ENCODE results near the gene CFAP61.
A peak's percentile ranks its signal among the peaks of the same experiment; 100 is the strongest.

Gene CFAP61

DNA sequence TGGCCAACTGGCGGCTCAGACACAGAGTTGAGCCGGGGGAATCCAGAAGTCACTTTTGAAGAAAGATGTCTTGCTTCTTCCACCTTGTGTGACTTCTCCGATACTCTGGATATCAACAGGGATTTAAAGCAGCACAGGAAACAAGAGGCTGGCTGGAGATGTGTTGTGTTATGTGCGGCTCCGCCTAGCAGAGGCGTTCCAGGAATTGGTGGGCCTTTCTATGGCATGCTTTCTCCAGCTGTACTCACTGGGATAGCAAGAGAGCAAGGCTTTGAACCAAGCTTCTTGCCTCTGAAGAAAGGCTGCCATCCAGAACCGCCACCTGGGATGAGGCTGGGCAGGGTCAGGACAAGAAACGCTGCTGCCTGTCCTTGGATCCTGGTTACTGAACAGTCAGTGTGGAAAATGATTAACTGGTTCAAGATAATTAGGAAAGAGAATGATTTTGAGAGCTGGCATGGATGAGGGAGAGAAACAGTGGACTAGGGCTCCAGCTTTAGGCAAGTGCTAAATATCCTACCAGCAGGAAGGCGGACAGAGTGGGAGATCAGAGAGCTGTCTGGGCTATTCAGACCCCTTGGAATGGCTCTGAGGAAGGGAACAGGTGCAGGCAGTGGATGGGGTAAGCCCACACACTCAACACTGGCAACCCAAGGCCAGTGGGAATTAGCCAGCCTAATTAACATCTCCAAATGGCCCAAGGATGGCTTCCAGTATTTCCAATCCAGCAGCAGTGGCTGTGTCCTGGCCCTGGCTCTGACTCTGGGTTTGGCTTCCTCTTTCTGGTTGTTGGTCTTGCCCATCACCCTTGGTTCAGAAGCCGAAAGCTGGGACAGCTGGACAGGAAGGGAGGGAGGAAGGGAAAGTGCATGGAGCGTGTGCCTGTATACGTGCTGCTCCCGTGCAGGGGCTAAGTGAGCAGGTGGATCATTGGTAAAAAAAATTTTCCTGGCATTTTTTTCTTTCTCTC lies 347.5 kb downstream of the CFAP61 start:
- Histone ChIP-seq H3K27me3 (ENCODE audit: control insufficient read depth in 1 of 2, insufficient read depth in 1 of 2, low read length in 2 of 2) (no peaks in the 10 kb centered on the region), H3K4ac (ENCODE audit: low read depth in 1 of 2, low read length in 2 of 2) (no peak overlapping the region), H4K8ac (ENCODE audit: low read length) (no peak overlapping the region), H2BK15ac (ENCODE audit: low read depth, poor library complexity, severe bottlenecking) (no peak overlapping the region), H3K4me3 (ENCODE audit: insufficient read depth in 1 of 2, low read depth in 1 of 2, low read length in 2 of 2) (no peak overlapping the region), H3K4me2 (ENCODE audit: low read length, poor library complexity, severe bottlenecking) (no peak overlapping the region), H3K14ac (ENCODE audit: low read length in 2 of 2) (no peak overlapping the region), H2BK12ac (ENCODE audit: low read length in 2 of 2) (no peak overlapping the region), H3K79me1 (replicated peaks; ENCODE audit: low read length, poor library complexity, severe bottlenecking) (no peaks in the 10 kb centered on the region), H2AK5ac (ENCODE audit: low read length, severe bottlenecking) (no peak overlapping the region), H3K9ac (ENCODE audit: low read length) (no peak overlapping the region), H3K18ac (ENCODE audit: low read depth in 1 of 2, low read length in 2 of 2) (no peak overlapping the region), H2BK5ac (ENCODE audit: low read depth, low read length, poor library complexity, severe bottlenecking) (no peak overlapping the region), H2BK120ac (ENCODE audit: low read depth, low read length) (no peak overlapping the region), H3K9me3 (ENCODE audit: control insufficient read depth, low read length) (no peaks in the 10 kb centered on the region), H3K4me1 (ENCODE audit: control insufficient read depth, insufficient read depth, low read depth, low read length) (peaks cover 14% of the 10 kb centered on the region), H3K36me3 (ENCODE audit: control insufficient read depth in 1 of 2, insufficient read depth in 2 of 2, low read depth in 1 of 2, low read length in 2 of 2) (peaks cover 0 to 4% of the 10 kb centered on the region in 2 experiments), H2AFZ (ENCODE audit: low read depth, low read length) (no peak overlapping the region), H4K91ac (ENCODE audit: low read length) (no peak overlapping the region), H3K27ac (ENCODE audit: low read length, poor library complexity, severe bottlenecking) (peak overlapping the region; percentile 59), H3K23ac (ENCODE audit: low read length in 2 of 2) (no peak overlapping the region)
- no peak for DNase-seq
- WGBS = 87% methylated on average over 11 of the region's 13 CpGs

DNA sequence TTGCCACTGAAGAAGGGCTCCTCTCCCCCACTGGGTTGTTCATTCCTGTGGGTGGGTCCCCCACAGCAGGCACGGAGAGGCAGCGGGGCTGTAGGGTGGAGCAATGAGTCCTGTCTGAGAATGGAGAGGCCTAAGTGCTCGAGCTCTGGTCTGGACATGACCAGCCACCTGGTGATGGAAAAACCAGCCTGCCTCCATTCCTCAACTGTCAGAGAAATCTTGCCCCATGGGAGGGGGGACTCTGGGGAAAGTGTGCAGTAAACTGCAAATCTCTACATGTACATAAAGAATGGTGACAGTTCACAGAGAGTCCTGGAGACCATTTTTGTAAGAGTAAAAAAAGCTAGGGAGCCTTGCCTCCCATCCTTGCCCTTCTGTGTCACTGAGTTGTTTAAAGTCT lies 349.7 kb downstream of the CFAP61 start:
- Histone ChIP-seq H2AFZ (ENCODE audit: low read depth, low read length) (no peak overlapping the region), H3K4me3 (ENCODE audit: insufficient read depth in 1 of 2, low read depth in 1 of 2, low read length in 2 of 2) (no peak overlapping the region), H3K79me1 (replicated peaks; ENCODE audit: low read length, poor library complexity, severe bottlenecking) (no peaks in the 10 kb centered on the region), H3K14ac (ENCODE audit: low read length in 2 of 2) (no peak overlapping the region), H3K27me3 (ENCODE audit: control insufficient read depth in 1 of 2, insufficient read depth in 1 of 2, low read length in 2 of 2) (no peaks in the 10 kb centered on the region), H2BK120ac (ENCODE audit: low read depth, low read length) (no peak overlapping the region), H3K9me3 (ENCODE audit: control insufficient read depth, low read length) (no peaks in the 10 kb centered on the region), H3K23ac (ENCODE audit: low read length in 2 of 2) (no peak overlapping the region), H3K27ac (ENCODE audit: low read length, poor library complexity, severe bottlenecking) (no peak overlapping the region), H2AK5ac (ENCODE audit: low read length, severe bottlenecking) (no peak overlapping the region), H4K91ac (ENCODE audit: low read length) (no peak overlapping the region), H3K18ac (ENCODE audit: low read depth in 1 of 2, low read length in 2 of 2) (no peak overlapping the region), H3K4me1 (ENCODE audit: control insufficient read depth, insufficient read depth, low read depth, low read length) (peaks cover 14% of the 10 kb centered on the region), H3K4ac (ENCODE audit: low read depth in 1 of 2, low read length in 2 of 2) (no peak overlapping the region), H4K8ac (ENCODE audit: low read length) (no peak overlapping the region), H3K36me3 (ENCODE audit: control insufficient read depth in 1 of 2, insufficient read depth in 2 of 2, low read depth in 1 of 2, low read length in 2 of 2) (peaks cover 0 to 4% of the 10 kb centered on the region in 2 experiments), H2BK5ac (ENCODE audit: low read depth, low read length, poor library complexity, severe bottlenecking) (no peak overlapping the region), H2BK15ac (ENCODE audit: low read depth, poor library complexity, severe bottlenecking) (no peak overlapping the region), H2BK12ac (ENCODE audit: low read length in 2 of 2) (no peak overlapping the region), H3K9ac (ENCODE audit: low read length) (no peak overlapping the region), H3K4me2 (ENCODE audit: low read length, poor library complexity, severe bottlenecking) (no peak overlapping the region)
- no peak for DNase-seq
- WGBS = 92% methylated on average over 3 of the region's 3 CpGs

DNA sequence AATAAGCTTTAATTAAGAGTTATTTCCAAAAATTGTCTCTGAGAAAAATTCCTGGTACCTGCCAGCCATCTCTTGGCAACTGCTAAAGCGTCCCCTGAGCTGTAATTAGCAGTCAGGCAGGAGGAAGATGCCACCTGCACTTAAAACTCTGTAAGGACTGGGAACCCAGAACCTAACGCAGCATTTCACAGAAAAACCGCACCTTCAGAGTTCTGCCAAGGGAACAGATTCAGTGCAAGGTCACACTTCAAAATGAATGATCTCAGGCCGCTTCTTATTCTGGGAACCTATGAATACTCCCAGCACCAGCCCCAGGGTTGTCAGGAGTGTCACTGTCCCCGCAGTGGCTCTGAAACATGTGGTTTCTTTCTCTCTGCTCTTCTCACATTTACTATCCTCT lies 352.3 kb downstream of the CFAP61 start:
- no peak overlapping the region for H2BK5ac ChIP-seq (ENCODE audit: low read depth, low read length, poor library complexity, severe bottlenecking)
- H3K18ac ChIP-seq (ENCODE audit: low read depth in 1 of 2, low read length in 2 of 2) = no peak overlapping the region
- 92% methylated on average over 5 of the region's 5 CpGs for WGBS
- H2BK15ac ChIP-seq (ENCODE audit: low read depth, poor library complexity, severe bottlenecking) = no peak overlapping the region
- H3K79me1 ChIP-seq (replicated peaks; ENCODE audit: low read length, poor library complexity, severe bottlenecking) = no peaks in the 10 kb centered on the region
- H4K8ac ChIP-seq (ENCODE audit: low read length) = no peak overlapping the region
- no peaks in the 10 kb centered on the region for H3K9me3 ChIP-seq (ENCODE audit: control insufficient read depth, low read length)
- H4K91ac ChIP-seq (ENCODE audit: low read length) = no peak overlapping the region
- no peak overlapping the region for H2AFZ ChIP-seq (ENCODE audit: low read depth, low read length)
- H3K14ac ChIP-seq (ENCODE audit: low read length in 2 of 2) = no peak overlapping the region
- H2BK120ac ChIP-seq (ENCODE audit: low read depth, low read length) = no peak overlapping the region
- no peak overlapping the region for H2BK12ac ChIP-seq (ENCODE audit: low read length in 2 of 2)
- H3K4me1 ChIP-seq (ENCODE audit: control insufficient read depth, insufficient read depth, low read depth, low read length) = peaks cover 12% of the 10 kb centered on the region
- H3K23ac ChIP-seq (ENCODE audit: low read length in 2 of 2) = no peak overlapping the region
- no peak overlapping the region for H3K4ac ChIP-seq (ENCODE audit: low read depth in 1 of 2, low read length in 2 of 2)
- H2AK5ac ChIP-seq (ENCODE audit: low read length, severe bottlenecking) = no peak overlapping the region
- H3K4me2 ChIP-seq (ENCODE audit: low read length, poor library complexity, severe bottlenecking) = no peak overlapping the region
- no peaks in the 10 kb centered on the region for H3K27me3 ChIP-seq (ENCODE audit: control insufficient read depth in 1 of 2, insufficient read depth in 1 of 2, low read length in 2 of 2)
- no peak for DNase-seq
- H3K27ac ChIP-seq (ENCODE audit: low read length, poor library complexity, severe bottlenecking) = no peak overlapping the region
- H3K4me3 ChIP-seq (ENCODE audit: insufficient read depth in 1 of 2, low read depth in 1 of 2, low read length in 2 of 2) = no peak overlapping the region
- H3K9ac ChIP-seq (ENCODE audit: low read length) = no peak overlapping the region
- peaks cover 0 to 4% of the 10 kb centered on the region in 2 experiments for H3K36me3 ChIP-seq (ENCODE audit: control insufficient read depth in 1 of 2, insufficient read depth in 2 of 2, low read depth in 1 of 2, low read length in 2 of 2)

DNA sequence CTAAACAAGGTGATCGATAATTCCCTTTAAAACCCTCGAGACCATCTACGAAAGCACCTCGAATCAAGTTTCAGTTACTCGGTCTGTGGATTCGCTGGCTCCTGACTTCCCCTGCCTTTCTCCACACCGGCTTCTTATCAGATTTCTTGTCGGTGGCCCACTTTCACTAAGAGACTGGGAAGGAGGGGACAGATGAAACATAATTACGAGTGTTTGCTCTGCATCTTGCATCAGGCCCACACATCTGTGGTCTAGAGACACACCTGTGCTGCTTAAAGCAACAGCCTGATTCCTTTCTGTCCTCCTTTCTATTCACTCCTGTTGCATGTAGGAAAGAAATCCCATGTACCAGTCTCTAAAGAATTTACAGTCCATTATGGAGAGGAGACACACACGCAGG lies 353.3 kb downstream of the CFAP61 start:
- no peak overlapping the region for H3K23ac ChIP-seq (ENCODE audit: low read length in 2 of 2)
- WGBS = 88% methylated on average over 9 of the region's 10 CpGs
- H3K9me3 ChIP-seq (ENCODE audit: control insufficient read depth, low read length) = no peaks in the 10 kb centered on the region
- peaks cover 6% of the 10 kb centered on the region for H3K4me1 ChIP-seq (ENCODE audit: control insufficient read depth, insufficient read depth, low read depth, low read length)
- H4K91ac ChIP-seq (ENCODE audit: low read length) = no peak overlapping the region
- peaks cover 0 to under 1% of the 10 kb centered on the region in 2 experiments for H3K27me3 ChIP-seq (ENCODE audit: control insufficient read depth in 1 of 2, insufficient read depth in 1 of 2, low read length in 2 of 2)
- no peak overlapping the region for H2BK12ac ChIP-seq (ENCODE audit: low read length in 2 of 2)
- H2BK120ac ChIP-seq (ENCODE audit: low read depth, low read length) = no peak overlapping the region
- H3K36me3 ChIP-seq (ENCODE audit: control insufficient read depth in 1 of 2, insufficient read depth in 2 of 2, low read depth in 1 of 2, low read length in 2 of 2) = peaks cover 0 to 4% of the 10 kb centered on the region in 2 experiments
- no peak overlapping the region for H3K18ac ChIP-seq (ENCODE audit: low read depth in 1 of 2, low read length in 2 of 2)
- H3K4ac ChIP-seq (ENCODE audit: low read depth in 1 of 2, low read length in 2 of 2) = no peak overlapping the region
- no peak overlapping the region for H3K9ac ChIP-seq (ENCODE audit: low read length)
- no peak overlapping the region for H4K8ac ChIP-seq (ENCODE audit: low read length)
- H3K14ac ChIP-seq (ENCODE audit: low read length in 2 of 2) = no peak overlapping the region
- no peak overlapping the region for H2AK5ac ChIP-seq (ENCODE audit: low read length, severe bottlenecking)
- H3K79me1 ChIP-seq (replicated peaks; ENCODE audit: low read length, poor library complexity, severe bottlenecking) = no peaks in the 10 kb centered on the region
- H2AFZ ChIP-seq (ENCODE audit: low read depth, low read length) = no peak overlapping the region
- H3K4me2 ChIP-seq (ENCODE audit: low read length, poor library complexity, severe bottlenecking) = no peak overlapping the region
- H3K27ac ChIP-seq (ENCODE audit: low read length, poor library complexity, severe bottlenecking) = no peak overlapping the region
- H2BK15ac ChIP-seq (ENCODE audit: low read depth, poor library complexity, severe bottlenecking) = no peak overlapping the region
- no peak for DNase-seq
- no peak overlapping the region for H2BK5ac ChIP-seq (ENCODE audit: low read depth, low read length, poor library complexity, severe bottlenecking)
- no peak overlapping the region for H3K4me3 ChIP-seq (ENCODE audit: insufficient read depth in 1 of 2, low read depth in 1 of 2, low read length in 2 of 2)
